Loucy (cell line): Measurements from ENCODE around the gene ASZ1.

Experiments
- H2AFZ ChIP-seq: fragments of 200-600 bp; sonication (generic); 2 replicates; pipeline ENCODE4 v1.6.0; 2016; ENCODE audit warnings: antibody characterized with exemption, mild to moderate bottlenecking, low read length, moderate library complexity
- H3F3A ChIP-seq: fragments of 200-600 bp; 2 replicates; pipeline ENCODE4 v1.6.0; 2016; ENCODE audit warnings: antibody characterized with exemption, low read depth, mild to moderate bottlenecking
- H3K27me3 ChIP-seq: fragments of 200-600 bp; sonication (generic); 2 replicates; pipeline ENCODE4 v1.6.1; 2014; ENCODE audit warnings: low read length, mild to moderate bottlenecking; ENCODE audit not compliant: insufficient read depth, poor library complexity, severe bottlenecking
- H3K36me3 ChIP-seq: fragments of 200-600 bp; sonication (generic); 2 replicates; pipeline ENCODE4 v1.6.1; 2016; ENCODE audit warnings: low read length; ENCODE audit not compliant: insufficient read depth
- H3K4me1 ChIP-seq: fragments of 200-600 bp; sonication (generic); 2 replicates; pipeline ENCODE4 v1.5.1; 2014; ENCODE audit warnings: low read length, mild to moderate bottlenecking; ENCODE audit not compliant: insufficient read depth, poor library complexity, severe bottlenecking
- H3K4me2 ChIP-seq: fragments of 200-600 bp; sonication (generic); 2 replicates; pipeline ENCODE4 v1.6.0; 2014; ENCODE audit warnings: antibody characterized with exemption, low read length, low read depth, mild to moderate bottlenecking; ENCODE audit not compliant: poor library complexity, severe bottlenecking
- H3K4me3 ChIP-seq: fragments of 200-600 bp; sonication (generic); 2 replicates; pipeline ENCODE4 v1.5.1; 2014; ENCODE audit warnings: low read length, mild to moderate bottlenecking, mixed read lengths; ENCODE audit not compliant: poor library complexity, severe bottlenecking
- H3K79me2 ChIP-seq: fragments of 200-600 bp; sonication (generic); 2 replicates; pipeline ENCODE4 v1.6.1; 2014; ENCODE audit warnings: low read length; ENCODE audit not compliant: insufficient read depth
- H3K9ac ChIP-seq: fragments of 200-600 bp; sonication (generic); 2 replicates; pipeline ENCODE4 v1.6.0; 2014; ENCODE audit warnings: mild to moderate bottlenecking, low read depth, low read length, moderate library complexity; ENCODE audit not compliant: poor library complexity, severe bottlenecking
- H3K9me2 ChIP-seq: fragments of 200-600 bp; sonication (generic); replicated peaks from 2 replicates; pipeline ENCODE4 v1.6.1; 2016; ENCODE audit warnings: low read depth, low read length, mixed read lengths
- H3K9me3 ChIP-seq: fragments of 200-600 bp; sonication (generic); 2 replicates; pipeline ENCODE4 v1.6.1; 2014; ENCODE audit warnings: mild to moderate bottlenecking, antibody characterized with exemption, low read length, low read depth; ENCODE audit not compliant: insufficient read depth
- H4K20me1 ChIP-seq: fragments of 200-600 bp; sonication (generic); 2 replicates; pipeline ENCODE4 v1.6.0; 2014; ENCODE audit warnings: antibody characterized with exemption, low read length, mild to moderate bottlenecking; ENCODE audit not compliant: insufficient read depth, poor library complexity, severe bottlenecking
- EZH2phosphoT487 ChIP-seq: fragments of 200-600 bp; IDR thresholded peaks from 2 replicates; pipeline ENCODE4 v1.6.1; 2018; ENCODE audit warnings: antibody characterized with exemption, mild to moderate bottlenecking, moderate library complexity, borderline replicate concordance
- TF ChIP-seq, protein P1 (sequence below): fragments of 200-600 bp; sonication (generic); conservative IDR thresholded peaks from 2 replicates; pipeline ENCODE4 v1.5.1; 2014; ENCODE audit warnings: mild to moderate bottlenecking, antibody characterized with exemption, low read length

ASZ1 gene

DNA sequence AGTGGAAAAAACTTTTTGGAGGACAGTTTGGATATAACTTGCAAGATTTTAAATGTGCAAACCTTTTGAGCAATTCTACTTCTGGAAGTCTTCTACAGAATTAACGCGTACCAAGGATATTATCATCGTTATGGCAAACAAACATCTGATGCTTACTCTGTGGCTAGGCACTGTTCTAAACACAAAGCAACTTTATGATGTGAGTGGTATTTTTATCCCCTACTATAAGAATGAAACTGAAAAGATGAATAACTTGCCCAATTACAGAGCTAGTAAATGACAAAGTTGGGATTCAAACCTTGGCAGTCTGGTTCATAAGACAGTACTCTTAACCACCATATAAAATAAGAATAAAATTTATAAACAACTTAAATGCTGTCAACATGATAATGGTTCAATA is 15.8 kb downstream of the ASZ1 start:
- TF ChIP-seq, protein P1, sequence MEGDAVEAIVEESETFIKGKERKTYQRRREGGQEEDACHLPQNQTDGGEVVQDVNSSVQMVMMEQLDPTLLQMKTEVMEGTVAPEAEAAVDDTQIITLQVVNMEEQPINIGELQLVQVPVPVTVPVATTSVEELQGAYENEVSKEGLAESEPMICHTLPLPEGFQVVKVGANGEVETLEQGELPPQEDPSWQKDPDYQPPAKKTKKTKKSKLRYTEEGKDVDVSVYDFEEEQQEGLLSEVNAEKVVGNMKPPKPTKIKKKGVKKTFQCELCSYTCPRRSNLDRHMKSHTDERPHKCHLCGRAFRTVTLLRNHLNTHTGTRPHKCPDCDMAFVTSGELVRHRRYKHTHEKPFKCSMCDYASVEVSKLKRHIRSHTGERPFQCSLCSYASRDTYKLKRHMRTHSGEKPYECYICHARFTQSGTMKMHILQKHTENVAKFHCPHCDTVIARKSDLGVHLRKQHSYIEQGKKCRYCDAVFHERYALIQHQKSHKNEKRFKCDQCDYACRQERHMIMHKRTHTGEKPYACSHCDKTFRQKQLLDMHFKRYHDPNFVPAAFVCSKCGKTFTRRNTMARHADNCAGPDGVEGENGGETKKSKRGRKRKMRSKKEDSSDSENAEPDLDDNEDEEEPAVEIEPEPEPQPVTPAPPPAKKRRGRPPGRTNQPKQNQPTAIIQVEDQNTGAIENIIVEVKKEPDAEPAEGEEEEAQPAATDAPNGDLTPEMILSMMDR: no peak
- TF ChIP-seq EZH2phosphoT487: no peak
- Histone ChIP-seq H3K4me1 (no peaks in the 10 kb centered on the region), H3K36me3 (no peaks in the 10 kb centered on the region), H3F3A (no peaks in the 10 kb centered on the region), H2AFZ (no peak overlapping the region), H3K9me2 (no peaks in the 10 kb centered on the region), H3K4me2 (no peak overlapping the region), H3K9ac (no peak overlapping the region), H3K4me3 (no peak overlapping the region), H3K27me3 (no peaks in the 10 kb centered on the region), H4K20me1 (no peaks in the 10 kb centered on the region), H3K9me3 (no peaks in the 10 kb centered on the region), H3K79me2 (no peaks in the 10 kb centered on the region)

DNA sequence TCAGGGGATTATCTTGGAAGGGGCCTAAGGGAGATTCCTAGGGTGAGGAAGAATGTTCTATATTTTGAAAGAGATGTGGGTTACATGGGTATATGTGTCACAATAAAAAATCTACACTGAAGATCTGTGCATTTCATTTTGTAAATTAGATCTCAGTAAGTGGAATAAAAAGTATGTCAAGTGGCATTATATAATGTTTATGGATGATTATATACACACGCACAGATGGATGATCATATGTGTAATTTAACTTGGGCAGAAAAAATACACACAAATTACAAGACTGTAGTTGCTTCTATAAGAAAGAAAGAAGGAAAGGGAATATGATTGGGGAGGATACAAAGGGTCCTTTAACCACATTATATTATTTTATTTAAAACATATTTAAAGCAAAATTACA is 18.5 kb downstream of the ASZ1 start:
- Histone ChIP-seq H3F3A (no peaks in the 10 kb centered on the region), H3K9me3 (no peaks in the 10 kb centered on the region), H3K4me1 (no peaks in the 10 kb centered on the region), H3K9me2 (no peaks in the 10 kb centered on the region), H3K9ac (no peak overlapping the region), H3K36me3 (no peaks in the 10 kb centered on the region), H3K27me3 (no peaks in the 10 kb centered on the region), H4K20me1 (no peaks in the 10 kb centered on the region), H3K4me2 (no peak overlapping the region), H3K4me3 (no peak overlapping the region), H2AFZ (no peak overlapping the region), H3K79me2 (no peaks in the 10 kb centered on the region)
- TF ChIP-seq, protein P1: no peak
- TF ChIP-seq EZH2phosphoT487: no peak

DNA sequence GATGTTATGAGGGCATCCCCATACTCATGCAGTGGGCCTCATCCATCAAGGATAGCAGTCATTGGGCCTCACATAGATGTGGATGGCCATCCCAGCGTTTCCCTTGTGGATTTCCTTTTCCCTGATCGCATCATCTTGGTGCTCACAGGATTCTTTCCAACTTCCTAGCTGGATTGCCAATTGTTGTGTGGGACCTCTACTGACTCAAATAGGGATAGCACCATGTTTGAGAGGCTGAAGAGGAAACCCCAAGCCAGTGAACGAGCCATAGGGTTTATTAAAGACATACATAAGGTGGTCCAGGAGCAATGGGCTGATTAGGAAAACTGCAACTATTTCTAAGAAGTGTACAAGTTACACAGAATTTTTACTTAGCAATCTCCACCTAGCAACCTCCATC is 21.8 kb downstream of the ASZ1 start:
- Histone ChIP-seq H3F3A (no peaks in the 10 kb centered on the region), H3K9me3 (no peaks in the 10 kb centered on the region), H3K9me2 (no peaks in the 10 kb centered on the region), H3K4me1 (no peaks in the 10 kb centered on the region), H3K4me2 (no peak overlapping the region), H3K9ac (no peak overlapping the region), H3K79me2 (no peaks in the 10 kb centered on the region), H3K36me3 (no peaks in the 10 kb centered on the region), H3K4me3 (no peak overlapping the region), H3K27me3 (no peaks in the 10 kb centered on the region), H4K20me1 (no peaks in the 10 kb centered on the region), H2AFZ (no peak overlapping the region)
- no peak for TF ChIP-seq EZH2phosphoT487
- TF ChIP-seq, protein P1: no peak; the same call in 1 of the 2 replicates
